SK-N-SH treated with all-trans-retinoic acid at 6 μM for 48 hours (cell line): ENCODE data around the gene RESF1.
"Not testable (repeated sequence)": the region's sequence is repeated elsewhere in the genome, so short reads cannot be mapped to it uniquely, and the experiment has no call there.

Source experiments
- ATAC-seq: fragments of 200-7000 bp; cut with Tn5 transposase; 3 replicates; pipeline ENCODE4 v1.9.1; 2020; ENCODE audit warnings: mild to moderate bottlenecking, moderate library complexity
- BACH2 ChIP-seq: fragments of 250-450 bp; sonication (Bioruptor Pico); IDR thresholded peaks from 2 replicates; pipeline ENCODE4 v1.9.0; 2021; ENCODE audit warnings: mild to moderate bottlenecking, borderline replicate concordance
- CREB5 ChIP-seq: fragments of 250-450 bp; sonication (Bioruptor Pico); IDR thresholded peaks from 2 replicates; pipeline ENCODE4 v1.5.1; 2020; ENCODE audit warnings: low read depth, mild to moderate bottlenecking, moderate library complexity
- CSDC2 ChIP-seq: fragments of 250-450 bp; sonication (Bioruptor Pico); IDR thresholded peaks from 2 replicates; pipeline ENCODE4 v1.5.0; 2020; ENCODE audit warnings: mild to moderate bottlenecking, moderate library complexity
- ESRRG ChIP-seq: fragments of 250-450 bp; sonication (Bioruptor Pico); IDR thresholded peaks from 2 replicates; pipeline ENCODE4 v1.6.1; 2021; ENCODE audit warnings: mild to moderate bottlenecking
- ISL1 ChIP-seq: fragments of 250-450 bp; sonication (Bioruptor Pico); IDR thresholded peaks from 2 replicates; pipeline ENCODE4 v2.1.2; 2022; ENCODE audit warnings: mild to moderate bottlenecking, moderate library complexity
- PATZ1 ChIP-seq: fragments of 250-450 bp; sonication (Bioruptor Pico); IDR thresholded peaks from 2 replicates; pipeline ENCODE4 v1.8.0; 2020; ENCODE audit warnings: mild to moderate bottlenecking, moderate library complexity, borderline replicate concordance
- POU6F1 ChIP-seq: fragments of 250-450 bp; sonication (Bioruptor Pico); IDR thresholded peaks from 2 replicates; pipeline ENCODE4 v1.8.0; 2021; ENCODE audit warnings: low read depth, mild to moderate bottlenecking, moderate library complexity, borderline replicate concordance
- PPARA ChIP-seq: fragments of 250-450 bp; sonication (Bioruptor Pico); IDR thresholded peaks from 2 replicates; pipeline ENCODE4 v1.5.0; 2020; ENCODE audit warnings: mild to moderate bottlenecking, borderline replicate concordance
- RARB ChIP-seq: fragments of 250-450 bp; sonication (Bioruptor Pico); IDR thresholded peaks from 2 replicates; pipeline ENCODE4 v1.8.0; 2021; ENCODE audit warnings: mild to moderate bottlenecking, moderate library complexity
- SNAI2 ChIP-seq: fragments of 250-450 bp; sonication (Bioruptor Pico); IDR thresholded peaks from 2 replicates; pipeline ENCODE4 v1.5.0; 2020; ENCODE audit warnings: mild to moderate bottlenecking, moderate library complexity
- TCF4 ChIP-seq: fragments of 250-450 bp; sonication (Bioruptor Pico); IDR thresholded peaks from 2 replicates; pipeline ENCODE4 v1.8.0; 2021; ENCODE audit warnings: mild to moderate bottlenecking, moderate library complexity, borderline replicate concordance
- TSHZ2 ChIP-seq: fragments of 250-450 bp; sonication (Bioruptor Pico); IDR thresholded peaks from 2 replicates; pipeline ENCODE4 v1.5.0; 2020; ENCODE audit warnings: mild to moderate bottlenecking, moderate library complexity
- ZC3H10 ChIP-seq: fragments of 250-450 bp; sonication (Bioruptor Pico); IDR thresholded peaks from 2 replicates; pipeline ENCODE4 v1.5.1; 2021; ENCODE audit warnings: mild to moderate bottlenecking, moderate library complexity
- ZNF565 ChIP-seq: fragments of 450-650 bp; formaldehyde crosslinking; conservative IDR thresholded peaks from 2 replicates; pipeline ENCODE4 v1.5.0; 2020; ENCODE audit warnings: low read depth, mild to moderate bottlenecking, moderate library complexity
- ZNF70 ChIP-seq: fragments of 450-650 bp; formaldehyde crosslinking; IDR thresholded peaks from 2 replicates; pipeline ENCODE4 v1.5.0; 2020; ENCODE audit warnings: mild to moderate bottlenecking, moderate library complexity
- ZNF8 ChIP-seq: fragments of 450-650 bp; formaldehyde crosslinking; IDR thresholded peaks from 2 replicates; pipeline ENCODE4 v1.5.0; 2020; ENCODE audit warnings: mild to moderate bottlenecking, moderate library complexity

Gene RESF1

GRCh38 chr12:31947971-31948370 lies 11.2 kb upstream of the RESF1 start:
- ATAC-seq = no peak
- TF ChIP-seq CREB5 (CRISPR knock-in tag) (no peak), POU6F1 (no peak), ZNF565 (no peak), SNAI2 (CRISPR knock-in tag) (no peak), ZNF70 (CRISPR knock-in tag) (no peak), CSDC2 (CRISPR knock-in tag) (no peak), ISL1 (CRISPR knock-in tag) (no peak), PPARA (no peak)

- ATAC-seq = not testable (repeated sequence)
These were observed 10.4 kb upstream of the RESF1 start for GRCh38 chr12:31948697-31949359.

GRCh38 chr12:31950088-31950487 lies 9.1 kb upstream of the RESF1 start:
- no peak for ATAC-seq
- TF ChIP-seq ZC3H10 (no peak), BACH2 (CRISPR knock-in tag) (no peak), CREB5 (CRISPR knock-in tag) (no peak), ISL1 (CRISPR knock-in tag) (no peak), RARB (CRISPR knock-in tag) (no peak), TSHZ2 (CRISPR knock-in tag) (no peak)

- TF ChIP-seq ZNF8 (CRISPR knock-in tag) = no peak
- TF ChIP-seq PPARA = no peak
- no peak for TF ChIP-seq PATZ1 (CRISPR knock-in tag)
- TF ChIP-seq CREB5 (CRISPR knock-in tag) = no peak
- no peak for TF ChIP-seq ZNF70 (CRISPR knock-in tag)
- no peak for TF ChIP-seq ZC3H10
- no peak for TF ChIP-seq TCF4 (CRISPR knock-in tag)
- no peak for TF ChIP-seq ESRRG (CRISPR knock-in tag)
- no peak for TF ChIP-seq TSHZ2 (CRISPR knock-in tag)
- TF ChIP-seq RARB (CRISPR knock-in tag) = no peak
- no peak for ATAC-seq
These were observed 8.7 kb upstream of the RESF1 start for GRCh38 chr12:31950492-31950891.
